CD14-positive monocyte (primary cell): ENCODE data around the gene APH1B. TPM values are rescaled to one million over a fixed set of nuclear protein-coding genes. Genes with fewer than 3 reads are reported as not detected.

Source experiments
- DNase-seq, 3 donors: peaks; one replicate each; pipeline ENCODE4 v3.0.0-alpha.2; 2011 to 2022
- H2AFZ ChIP-seq: 2 replicates; pipeline ENCODE4 v1.6.0; 2012; ENCODE audit warnings: mild to moderate bottlenecking, low read depth, low read length, inconsistent platforms; ENCODE audit not compliant: insufficient read depth, poor library complexity, severe bottlenecking
- H3K27ac ChIP-seq, 2 donors: 1 replicate in 1 of 2; 2 replicates in 1 of 2; pipeline ENCODE4 v1.5.1; 2012 to 2013; ENCODE audit warnings: low read length in 2 of 2, control low read depth in 1 of 2, inconsistent platforms in 1 of 2, low read depth in 1 of 2, mild to moderate bottlenecking in 1 of 2
- H3K27me3 ChIP-seq, 2 donors: one replicate each; pipeline versions ENCODE4 v1.6.0 to v1.6.1; 2011 to 2013; ENCODE audit warnings: low read length in 2 of 2; ENCODE audit not compliant: control insufficient read depth in 2 of 2, insufficient read depth in 2 of 2
- H3K36me3 ChIP-seq, 2 donors: replicated peaks in 1 of 2; 1 replicate in 1 of 2; 2 replicates in 1 of 2; pipeline versions ENCODE4 v1.5.1 to v1.6.1; 2012 to 2013; ENCODE audit warnings: low read length in 2 of 2, control low read depth in 1 of 2, inconsistent platforms in 1 of 2, mild to moderate bottlenecking in 1 of 2; ENCODE audit not compliant: insufficient read depth in 2 of 2, control insufficient read depth in 1 of 2
- H3K4me1 ChIP-seq, 2 donors: 1 replicate in 1 of 2; 2 replicates in 1 of 2; pipeline versions ENCODE4 v1.5.1 to v1.6.1; 2012 to 2013; ENCODE audit warnings: low read length in 2 of 2, control low read depth in 1 of 2, inconsistent platforms in 1 of 2, mild to moderate bottlenecking in 1 of 2, moderate library complexity in 1 of 2; ENCODE audit not compliant: insufficient read depth in 2 of 2, control insufficient read depth in 1 of 2
- H3K4me2 ChIP-seq: replicated peaks from 2 replicates; pipeline ENCODE3; 2012; ENCODE audit warnings: low read length, moderate library complexity, mild to moderate bottlenecking; ENCODE audit not compliant: poor library complexity, severe bottlenecking; ENCODE audit errors: extremely low read depth
- H3K4me3 ChIP-seq, 3 experiments: fragments of 200-600 bp in 1 of 3; sonication (generic) in 1 of 3; replicated peaks in 1 of 3; 1 replicate in 2 of 3; 2 replicates in 1 of 3; pipeline ENCODE4 v1.5.1; 2011 to 2013; ENCODE audit warnings: low read length in 3 of 3, mild to moderate bottlenecking in 3 of 3, control low read depth in 2 of 3, low read depth in 2 of 3, inconsistent platforms in 1 of 3, moderate library complexity in 1 of 3
- H3K79me2 ChIP-seq: 2 replicates; pipeline ENCODE4 v1.6.0; 2012; ENCODE audit warnings: mild to moderate bottlenecking, control low read depth, inconsistent platforms, low read length, moderate library complexity; ENCODE audit not compliant: insufficient read depth
- H3K9ac ChIP-seq: 2 replicates; pipeline ENCODE4 v1.6.0; 2017; ENCODE audit warnings: low read length, mild to moderate bottlenecking; ENCODE audit not compliant: insufficient read depth, poor library complexity, severe bottlenecking
- H3K9me3 ChIP-seq, 2 donors: replicated peaks in 1 of 2; 1 replicate in 1 of 2; 2 replicates in 1 of 2; pipeline versions ENCODE4 v1.5.1 to v1.6.1; 2012 to 2013; ENCODE audit warnings: low read length in 2 of 2, control low read depth in 1 of 2; ENCODE audit not compliant: control insufficient read depth in 1 of 2, insufficient read depth in 1 of 2
- H4K20me1 ChIP-seq: 2 replicates; pipeline ENCODE4 v1.6.0; 2012; ENCODE audit warnings: mild to moderate bottlenecking, low read length, control low read depth, moderate library complexity; ENCODE audit not compliant: insufficient read depth
- H3K27ac Mint-ChIP-seq, 7 donors: one replicate each; pipeline ENCODE4 v1.8.0; 2020; ENCODE audit warnings: mild to moderate bottlenecking in 7 of 7, mixed read lengths in 7 of 7, moderate library complexity in 6 of 7, inconsistent platforms in 2 of 7
- H3K27me3 Mint-ChIP-seq, 3 donors: one replicate each; pipeline ENCODE4 v1.8.0; 2021 to 2022; ENCODE audit warnings: low read depth in 3 of 3, mild to moderate bottlenecking in 3 of 3, mixed read lengths in 3 of 3, moderate library complexity in 3 of 3, inconsistent platforms in 1 of 3
- H3K36me3 Mint-ChIP-seq, 2 donors: one replicate each; pipeline ENCODE4 v1.8.0; 2020; ENCODE audit warnings: mixed read lengths in 2 of 2, inconsistent platforms in 1 of 2, mild to moderate bottlenecking in 1 of 2
- H3K4me1 Mint-ChIP-seq: one replicate; pipeline ENCODE4 v1.8.0; 2020; ENCODE audit warnings: mild to moderate bottlenecking, mixed read lengths
- H3K4me3 Mint-ChIP-seq, 2 donors: one replicate each; pipeline ENCODE4 v1.8.0; 2020; ENCODE audit warnings: mild to moderate bottlenecking in 2 of 2, mixed read lengths in 2 of 2, moderate library complexity in 1 of 2
- H3K9me3 Mint-ChIP-seq, 7 donors: one replicate each; pipeline ENCODE4 v1.8.0; 2020 to 2022; ENCODE audit warnings: mixed read lengths in 7 of 7, mild to moderate bottlenecking in 6 of 7, moderate library complexity in 6 of 7, inconsistent platforms in 2 of 7
- WGBS: methylation state at CpG from one replicate; pipeline ENCODE4 v1.1.5; 2013; ENCODE audit warnings: missing lambda C conversion rate; ENCODE audit not compliant: insufficient coverage; 5-methylcytosine and 5-hydroxymethylcytosine counted together
- intact Hi-C, 2 donors: fragments of 100-400 bp; cut with micrococcal nuclease; formaldehyde crosslinking; loops; one replicate each; pipeline versions ENCODE4 v1.15.0 to v1.15.1; 2023
- polyA plus RNA-seq, 3 donors: library from polyadenylated mRNA; depleted of rRNA in 1 of 3; unstranded in 2 of 3; stranded (reverse) in 1 of 3; fragments of 300-500 nt in 2 of 3; fragments of >200 nt in 1 of 3; fragmentation: Illumina TruSeq in 2 of 3; gene quantifications; 1 replicate in 2 of 3; 2 replicates in 1 of 3; pipeline ENCODE4 v1.2.3, GENCODE V29; 2012 to 2021
- TF ChIP-seq, protein P1 (sequence below): fragments of 200-600 bp; IDR thresholded peaks from one replicate; pipeline ENCODE4 v1.8.0; 2022; ENCODE audit warnings: antibody characterized with exemption, mild to moderate bottlenecking

The APH1B gene
- polyA plus RNA-seq, 3 donors: 13.6 to 57.1 (median 54.8) TPM

DNA sequence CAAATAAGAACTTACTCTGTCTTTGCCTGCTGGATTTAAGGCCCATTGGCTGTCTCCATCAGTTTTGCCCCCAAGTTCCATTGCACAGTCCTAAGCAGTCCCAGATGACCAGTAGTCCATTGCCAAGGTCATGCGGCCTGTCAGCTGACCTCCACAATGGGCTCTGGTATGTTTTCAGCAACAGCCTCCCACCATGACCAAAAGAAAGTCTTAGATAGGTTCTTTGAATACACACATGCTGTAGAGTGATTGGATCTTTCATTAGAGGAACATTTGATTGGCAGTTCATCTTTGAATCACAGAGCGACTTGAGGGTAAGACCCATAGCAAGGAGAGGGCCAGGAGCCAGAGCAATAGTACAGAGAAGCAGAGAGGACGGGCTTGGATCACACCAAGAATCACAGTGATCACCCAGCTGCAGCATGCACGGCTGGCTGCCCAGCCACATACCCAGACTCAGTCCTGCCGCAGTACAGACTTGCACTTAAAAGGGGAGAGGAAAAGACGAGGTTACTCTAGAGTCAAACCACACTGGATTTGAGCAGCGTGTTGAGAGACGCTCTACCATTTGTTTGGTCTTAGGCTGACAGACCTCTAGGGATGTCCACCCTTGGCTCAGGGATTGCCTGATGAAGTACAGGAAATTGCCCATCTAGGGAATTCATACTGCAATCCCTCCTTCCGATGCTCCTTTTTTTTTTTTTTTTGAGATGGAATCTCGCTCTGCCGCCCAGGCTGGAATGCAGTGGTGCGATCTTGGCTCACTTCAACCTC is 50.4 kb downstream of the APH1B start:
- Histone ChIP-seq H3K4me1 (no peaks in the 10 kb centered on the region), H3K9me3 (no peaks in the 10 kb centered on the region), H3K27me3 (no peaks in the 10 kb centered on the region), H3K36me3 (no peaks in the 10 kb centered on the region), H3K79me2 (no peaks in the 10 kb centered on the region), H3K27ac (no peak overlapping the region), H3K4me3 (no peak overlapping the region), H2AFZ (no peak overlapping the region), H4K20me1 (no peaks in the 10 kb centered on the region), H3K4me2 (no peak overlapping the region), H3K9ac (no peak overlapping the region)
- intact Hi-C loops: no loop called here
- Mint-ChIP-seq H3K9me3 (no peaks in the 10 kb centered on the region), H3K4me3 (no peak overlapping the region), H3K27me3 (peaks cover 2 to 3% (median 2%) of the 10 kb centered on the region in 3 donors), H3K4me1 (no peaks in the 10 kb centered on the region), H3K27ac (no peak overlapping the region), H3K36me3 (no peaks in the 10 kb centered on the region)
- TF ChIP-seq, protein P1, sequence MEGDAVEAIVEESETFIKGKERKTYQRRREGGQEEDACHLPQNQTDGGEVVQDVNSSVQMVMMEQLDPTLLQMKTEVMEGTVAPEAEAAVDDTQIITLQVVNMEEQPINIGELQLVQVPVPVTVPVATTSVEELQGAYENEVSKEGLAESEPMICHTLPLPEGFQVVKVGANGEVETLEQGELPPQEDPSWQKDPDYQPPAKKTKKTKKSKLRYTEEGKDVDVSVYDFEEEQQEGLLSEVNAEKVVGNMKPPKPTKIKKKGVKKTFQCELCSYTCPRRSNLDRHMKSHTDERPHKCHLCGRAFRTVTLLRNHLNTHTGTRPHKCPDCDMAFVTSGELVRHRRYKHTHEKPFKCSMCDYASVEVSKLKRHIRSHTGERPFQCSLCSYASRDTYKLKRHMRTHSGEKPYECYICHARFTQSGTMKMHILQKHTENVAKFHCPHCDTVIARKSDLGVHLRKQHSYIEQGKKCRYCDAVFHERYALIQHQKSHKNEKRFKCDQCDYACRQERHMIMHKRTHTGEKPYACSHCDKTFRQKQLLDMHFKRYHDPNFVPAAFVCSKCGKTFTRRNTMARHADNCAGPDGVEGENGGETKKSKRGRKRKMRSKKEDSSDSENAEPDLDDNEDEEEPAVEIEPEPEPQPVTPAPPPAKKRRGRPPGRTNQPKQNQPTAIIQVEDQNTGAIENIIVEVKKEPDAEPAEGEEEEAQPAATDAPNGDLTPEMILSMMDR: no peak
- no peak for DNase-seq
- WGBS: 91% methylated on average over 4 of the region's 12 CpGs

DNA sequence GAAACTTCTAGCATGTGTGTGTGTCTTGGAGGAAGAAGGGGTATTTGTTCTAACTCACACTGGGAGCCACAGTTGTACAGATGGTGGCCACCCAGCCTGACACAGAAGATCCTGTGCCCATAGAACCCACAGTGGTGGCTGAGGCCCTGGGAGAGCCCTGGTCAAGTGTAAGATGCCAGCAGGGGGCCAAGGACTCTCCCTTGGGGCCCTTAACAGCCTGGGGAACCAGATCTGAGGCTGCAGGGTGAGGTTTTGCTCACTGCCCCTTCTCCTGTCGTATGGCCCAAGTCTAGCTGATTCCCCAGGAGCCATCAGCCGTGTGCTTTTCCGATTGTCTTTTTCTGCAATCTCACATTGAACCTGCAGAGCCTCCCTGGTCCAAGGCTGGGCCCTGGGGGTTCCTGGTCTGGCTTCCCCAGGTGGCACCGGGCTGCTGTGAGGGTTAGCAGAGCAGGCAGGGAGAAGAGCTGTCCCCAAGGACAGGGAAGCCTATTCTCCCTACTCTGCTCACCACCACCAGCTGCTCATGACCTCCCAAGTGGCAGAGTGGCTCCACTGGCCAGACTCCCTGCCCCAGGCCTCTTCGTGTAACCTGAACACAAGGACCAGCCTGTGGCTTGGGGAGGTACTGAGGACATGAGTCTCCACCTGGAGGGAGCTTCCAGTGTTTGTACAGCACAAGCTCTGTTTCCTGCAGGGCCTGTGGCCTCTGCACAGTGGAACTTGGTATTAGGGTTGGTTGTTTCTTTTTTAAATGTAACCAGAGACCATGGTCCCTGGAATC is 52.4 kb downstream of the APH1B start:
- Histone ChIP-seq H4K20me1 (no peaks in the 10 kb centered on the region), H3K9me3 (no peaks in the 10 kb centered on the region), H2AFZ (no peak overlapping the region), H3K9ac (no peak overlapping the region), H3K4me2 (no peak overlapping the region), H3K36me3 (no peaks in the 10 kb centered on the region), H3K4me3 (no peak overlapping the region), H3K79me2 (no peaks in the 10 kb centered on the region), H3K27me3 (no peaks in the 10 kb centered on the region), H3K27ac (no peak overlapping the region), H3K4me1 (no peaks in the 10 kb centered on the region)
- no peaks in the 10 kb centered on the region for H3K9me3 Mint-ChIP-seq
- WGBS: 96% methylated on average over 4 of the region's 5 CpGs
- TF ChIP-seq, protein P1: no peak
- no peak overlapping the region for H3K27ac Mint-ChIP-seq
- intact Hi-C loops: no loop called here
- no peak overlapping the region for H3K4me3 Mint-ChIP-seq
- H3K27me3 Mint-ChIP-seq: peaks cover 2 to 5% (median 3%) of the 10 kb centered on the region in 3 donors
- no peaks in the 10 kb centered on the region for H3K4me1 Mint-ChIP-seq
- H3K36me3 Mint-ChIP-seq: no peaks in the 10 kb centered on the region
- DNase-seq: no peak
